TTC549 (cell line): ENCODE data around the gene PPP2R5D.

ENCODE experiments used
- FAIRE-seq: peaks from 2 replicates; lab custom pipeline; 2012; peaks lifted over from hg19 to GRCh38; lab: Jason Lieb, UNC

PPP2R5D gene

GRCh38 chr6:42963855-42964605 is 20.3 kb upstream of the PPP2R5D start:
- no peak for FAIRE-seq

- FAIRE-seq, result no peak
These were observed 17.8 kb upstream of the PPP2R5D start for GRCh38 chr6:42966571-42966970.

- FAIRE-seq, result no peak
These were observed 17.1 kb upstream of the PPP2R5D start for GRCh38 chr6:42967228-42967627.

- FAIRE-seq, result no peak
These were observed 16.2 kb upstream of the PPP2R5D start for GRCh38 chr6:42968126-42968701.

GRCh38 chr6:42968783-42969182 is 15.6 kb upstream of the PPP2R5D start:
- FAIRE-seq, result no peak

GRCh38 chr6:42969431-42969830 is 14.9 kb upstream of the PPP2R5D start:
- FAIRE-seq, result no peak

- no peak for FAIRE-seq
These were observed 14.4 kb upstream of the PPP2R5D start for GRCh38 chr6:42969934-42970333.

GRCh38 chr6:42970871-42971612 is 13.3 kb upstream of the PPP2R5D start:
- no peak for FAIRE-seq

GRCh38 chr6:42971746-42972327 is 12.5 kb upstream of the PPP2R5D start:
- no peak for FAIRE-seq

- no peak for FAIRE-seq
These were observed 10.4 kb upstream of the PPP2R5D start for GRCh38 chr6:42973926-42974325.

GRCh38 chr6:42974919-42975505 is 9.4 kb upstream of the PPP2R5D start:
- FAIRE-seq, result no peak

- FAIRE-seq, result no peak
These were observed 5.9 kb upstream of the PPP2R5D start for GRCh38 chr6:42978487-42978838.

GRCh38 chr6:42978839-42979522 is 5.4 kb upstream of the PPP2R5D start, which contains the start of gene PEX6:
Gene PEX6, minus strand, starts transcription at chr6:42979181. Its CDS starts 31 bp downstream, at chr6:42979150.
- no peak for FAIRE-seq

- no peak for FAIRE-seq
These were observed 4.7 kb upstream of the PPP2R5D start for GRCh38 chr6:42979523-42980177.

- FAIRE-seq, result no peak
These were observed 2.5 kb upstream of the PPP2R5D start for GRCh38 chr6:42981836-42982235.

GRCh38 chr6:42984924-42985475 is 630 bp downstream of the PPP2R5D start:
- no peak for FAIRE-seq

- no peak for FAIRE-seq
These were observed 3.4 kb downstream of the PPP2R5D start for GRCh38 chr6:42987533-42988451.

GRCh38 chr6:42988486-42989020 is 4.2 kb downstream of the PPP2R5D start:
- FAIRE-seq, result no peak

GRCh38 chr6:42989923-42990322 is 5.6 kb downstream of the PPP2R5D start:
- no peak for FAIRE-seq

- FAIRE-seq, result no peak
These were observed 9.1 kb downstream of the PPP2R5D start for GRCh38 chr6:42993445-42993844.
